22Rv1 (cell line): ENCODE results near the gene FAM3C.
"Not testable (repeated sequence)": the region's sequence is repeated elsewhere in the genome, so short reads cannot be mapped to it uniquely, and the experiment has no call there.

ENCODE experiments used
- H3K27ac ChIP-seq: fragments of 450-650 bp; 2 replicates; pipeline ENCODE4 v1.5.1; 2017
- CTCF ChIP-seq: fragments of 450-650 bp; IDR thresholded peaks from 2 replicates; pipeline ENCODE4 v1.5.1; 2017; ENCODE audit warnings: mild to moderate bottlenecking
- ZFX ChIP-seq: fragments of 450-650 bp; IDR thresholded peaks from 2 replicates; pipeline ENCODE4 v1.6.1; 2017; ENCODE audit warnings: antibody characterized with exemption, borderline replicate concordance

FAM3C gene

GRCh38 chr7:121436136-121436535, 40.0 kb upstream of the FAM3C start:
- no peak overlapping the region for H3K27ac ChIP-seq

GRCh38 chr7:121433775-121434174, 37.7 kb upstream of the FAM3C start:
- H3K27ac ChIP-seq = no peak overlapping the region
- no peak for TF ChIP-seq CTCF
- no peak for TF ChIP-seq ZFX

More at GRCh38 chr7:121436136-121436535, 40.0 kb upstream of the FAM3C start:
- TF ChIP-seq CTCF (no peak), ZFX (no peak)

GRCh38 chr7:121432486-121432885, 36.4 kb upstream of the FAM3C start:
- not testable (repeated sequence) for H3K27ac ChIP-seq

GRCh38 chr7:121431996-121432395, 35.9 kb upstream of the FAM3C start:
- TF ChIP-seq CTCF = no peak
- no peak for TF ChIP-seq ZFX
- H3K27ac ChIP-seq = no peak overlapping the region

- no peak overlapping the region for H3K27ac ChIP-seq
- no peak for TF ChIP-seq CTCF
- TF ChIP-seq ZFX = no peak
Observed at GRCh38 chr7:121431389-121431995, 35.4 kb upstream of the FAM3C start.

GRCh38 chr7:121430558-121430957, 34.5 kb upstream of the FAM3C start:
- TF ChIP-seq ZFX = no peak
- TF ChIP-seq CTCF = no peak

GRCh38 chr7:121429798-121430197, 33.7 kb upstream of the FAM3C start:
- no peak overlapping the region for H3K27ac ChIP-seq
- TF ChIP-seq CTCF = no peak
- no peak for TF ChIP-seq ZFX

More at GRCh38 chr7:121430558-121430957, 34.5 kb upstream of the FAM3C start:
- no peak overlapping the region for H3K27ac ChIP-seq

GRCh38 chr7:121428855-121429489, 32.9 kb upstream of the FAM3C start:
- H3K27ac ChIP-seq = no peak overlapping the region

GRCh38 chr7:121421743-121422142, 25.6 kb upstream of the FAM3C start:
- H3K27ac ChIP-seq = not testable (repeated sequence)

More at GRCh38 chr7:121428855-121429489, 32.9 kb upstream of the FAM3C start:
- TF ChIP-seq ZFX = no peak
- TF ChIP-seq CTCF = no peak
